Hepatocyte (in vitro differentiated cells): ENCODE results near the gene TLN1.

Experiments used
- CTCF ChIP-seq: fragments of 200-600 bp; sonication (generic); IDR thresholded peaks from 2 replicates; pipeline ENCODE4 v1.5.1; 2016; ENCODE audit warnings: antibody characterized with exemption, mild to moderate bottlenecking; ENCODE audit not compliant: poor library complexity
- EZH2 ChIP-seq: fragments of 200-600 bp; sonication (generic); IDR thresholded peaks from 2 replicates; pipeline ENCODE4 v1.6.1; 2016; ENCODE audit warnings: antibody characterized with exemption, mild to moderate bottlenecking, borderline replicate concordance
- EZH2phosphoT487 ChIP-seq: fragments of 200-600 bp; sonication (generic); IDR thresholded peaks from one replicate; pipeline ENCODE4 v1.6.1; 2018; ENCODE audit warnings: antibody characterized with exemption, mild to moderate bottlenecking, low read depth, moderate library complexity; ENCODE audit not compliant: unreplicated experiment, severe bottlenecking

- TF ChIP-seq CTCF (no peak), EZH2 (no peak), EZH2phosphoT487 (no peak)
Measured at GRCh38 chr9:35684921-35685320, 47.1 kb downstream of the TLN1 start.
